ENCODE measurements around the gene CDH10.

The CDH10 gene

GRCh38 chr5:24595329-24595728, 49.4 kb downstream of the CDH10 start:
- no peak for DNase-seq

- no peak for DNase-seq
These were observed 53.4 kb downstream of the CDH10 start for GRCh38 chr5:24591426-24591825.

- no peak for DNase-seq
These were observed 55.2 kb downstream of the CDH10 start for GRCh38 chr5:24589566-24589965.

GRCh38 chr5:24585751-24586150, 59.0 kb downstream of the CDH10 start:
- DNase-seq, result no peak

GRCh38 chr5:24571302-24571701, 73.5 kb downstream of the CDH10 start:
- DNase-seq, result no peak

- no peak for DNase-seq
These were observed 77.8 kb downstream of the CDH10 start for GRCh38 chr5:24566933-24567332.

- DNase-seq, result no peak
These were observed 89.5 kb downstream of the CDH10 start for GRCh38 chr5:24555229-24555628.

GRCh38 chr5:24547132-24547531, 97.6 kb downstream of the CDH10 start:
- no peak for DNase-seq

GRCh38 chr5:24539613-24540012, 105.2 kb downstream of the CDH10 start:
- no peak for DNase-seq

- no peak for DNase-seq
These were observed 106.4 kb downstream of the CDH10 start for GRCh38 chr5:24538346-24538745.

- DNase-seq, result no peak
These were observed 109.1 kb downstream of the CDH10 start for GRCh38 chr5:24535646-24536045.

GRCh38 chr5:24530906-24531305, 113.9 kb downstream of the CDH10 start:
- no peak for DNase-seq

GRCh38 chr5:24525414-24525813, 119.4 kb downstream of the CDH10 start:
- DNase-seq, result no peak

- DNase-seq, result no peak
These were observed 132.4 kb downstream of the CDH10 start for GRCh38 chr5:24512423-24512822.

- DNase-seq, result no peak
These were observed 134.2 kb downstream of the CDH10 start for GRCh38 chr5:24510523-24510988.

- no peak for DNase-seq
These were observed 134.8 kb downstream of the CDH10 start for GRCh38 chr5:24509943-24510342.

- DNase-seq, result no peak
These were observed 139.5 kb downstream of the CDH10 start for GRCh38 chr5:24505258-24505657.

GRCh38 chr5:24497591-24498157, 147.1 kb downstream of the CDH10 start:
- DNase-seq, result no peak

GRCh38 chr5:24497145-24497544, 147.6 kb downstream of the CDH10 start:
- no peak for DNase-seq

- no peak for DNase-seq
These were observed 148.5 kb downstream of the CDH10 start for GRCh38 chr5:24496268-24496667.

- DNase-seq, result no peak
These were observed 152.5 kb downstream of the CDH10 start for GRCh38 chr5:24492229-24492628.

GRCh38 chr5:24491490-24491889, 153.3 kb downstream of the CDH10 start:
- DNase-seq, result no peak

- DNase-seq, result no peak
These were observed 157.2 kb downstream of the CDH10 start for GRCh38 chr5:24487368-24488229.

GRCh38 chr5:24480952-24481351, 163.8 kb downstream of the CDH10 start:
- no peak for DNase-seq

GRCh38 chr5:24477958-24478357, 166.8 kb downstream of the CDH10 start:
- DNase-seq, result no peak
